ENCODE measurements around the gene SLC22A12.

Gene SLC22A12

GRCh38 chr11:64568041-64568571 is 22.9 kb upstream of the SLC22A12 start:
- Mint-ChIP-seq H3K27me3 (peaks cover 8% of the 10 kb centered on the region), H3K9me3 (no peaks in the 10 kb centered on the region), H3K36me3 (ENCODE audit: low read depth) (no peaks in the 10 kb centered on the region), H3K27ac (no peak overlapping the region), H3K4me1 (ENCODE audit: low read depth) (peaks cover 5% of the 10 kb centered on the region), H3K4me3 (no peak overlapping the region)
- intact Hi-C loops (cut with micrococcal nuclease): no loop called here

DNA sequence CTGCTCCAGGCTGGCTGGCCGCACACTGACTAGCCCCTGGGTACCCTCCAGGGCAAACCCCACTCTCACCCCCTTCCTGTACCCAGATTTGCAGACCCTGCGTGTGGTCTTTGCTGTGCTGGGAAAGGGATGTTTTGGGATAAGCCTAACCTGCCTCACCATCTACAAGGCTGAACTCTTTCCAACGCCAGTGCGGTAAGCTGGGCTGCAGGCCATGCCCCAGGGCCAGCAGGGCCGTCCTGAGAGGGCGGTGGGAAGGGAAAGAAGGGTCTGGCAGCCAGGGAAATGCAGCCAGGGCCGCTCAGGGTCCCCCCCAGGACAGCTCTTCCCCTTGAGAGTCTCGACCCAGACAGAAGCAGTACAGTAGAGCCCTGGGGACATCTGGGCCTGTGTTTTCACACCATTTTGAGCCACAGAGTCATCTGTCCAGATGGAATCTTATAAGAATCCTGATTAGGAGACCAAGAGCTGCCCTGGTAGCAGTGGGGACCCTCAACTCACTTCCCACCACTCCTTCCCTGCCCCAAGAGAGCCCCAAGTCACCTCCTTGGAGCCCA is 22.4 kb upstream of the SLC22A12 start:
- no peaks in the 10 kb centered on the region for H3K36me3 Mint-ChIP-seq (ENCODE audit: low read depth)
- intact Hi-C loops (cut with micrococcal nuclease): no loop called here
- no peaks in the 10 kb centered on the region for H3K9me3 Mint-ChIP-seq
- H3K27me3 Mint-ChIP-seq: peaks cover 8% of the 10 kb centered on the region
- peaks cover 5% of the 10 kb centered on the region for H3K4me1 Mint-ChIP-seq (ENCODE audit: low read depth)
- H3K4me3 Mint-ChIP-seq: no peak overlapping the region
- no peak overlapping the region for H3K27ac Mint-ChIP-seq

DNA sequence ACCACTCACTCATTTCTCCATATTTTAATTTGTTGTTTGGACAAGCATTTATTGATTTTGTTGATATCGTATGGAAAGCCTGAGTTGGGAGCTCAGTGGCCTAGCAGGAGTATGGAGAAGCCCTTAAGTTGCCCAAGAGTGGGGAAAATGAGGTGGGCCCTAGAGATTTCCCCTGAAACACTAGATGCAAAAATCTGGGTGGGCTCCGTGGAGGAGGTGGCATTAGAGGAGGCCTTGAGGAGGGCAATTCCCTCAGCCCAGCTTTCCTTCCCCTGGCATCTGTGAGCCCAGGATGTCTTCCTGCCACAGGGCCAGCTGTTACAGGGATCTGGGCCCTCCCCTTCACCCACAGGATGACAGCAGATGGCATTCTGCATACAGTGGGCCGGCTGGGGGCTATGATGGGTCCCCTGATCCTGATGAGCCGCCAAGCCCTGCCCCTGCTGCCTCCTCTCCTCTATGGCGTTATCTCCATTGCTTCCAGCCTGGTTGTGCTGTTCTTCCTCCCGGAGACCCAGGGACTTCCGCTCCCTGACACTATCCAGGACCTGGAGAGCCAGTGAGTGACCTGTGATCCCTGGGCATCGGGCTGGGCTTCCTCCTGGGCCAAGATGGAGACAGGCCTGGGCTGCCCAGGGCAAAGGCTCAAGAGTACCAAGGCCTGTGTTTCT is 21.6 kb upstream of the SLC22A12 start:
- peaks cover 5% of the 10 kb centered on the region for H3K4me1 Mint-ChIP-seq (ENCODE audit: low read depth)
- no peaks in the 10 kb centered on the region for H3K9me3 Mint-ChIP-seq
- no peak overlapping the region for H3K27ac Mint-ChIP-seq
- H3K36me3 Mint-ChIP-seq (ENCODE audit: low read depth): no peaks in the 10 kb centered on the region
- intact Hi-C loops (cut with micrococcal nuclease): no loop called here
- H3K27me3 Mint-ChIP-seq: peaks cover 8% of the 10 kb centered on the region
- H3K4me3 Mint-ChIP-seq: no peak overlapping the region

GRCh38 chr11:64570341-64570740 is 20.7 kb upstream of the SLC22A12 start:
- Mint-ChIP-seq H3K27me3 (peaks cover 6% of the 10 kb centered on the region), H3K4me1 (ENCODE audit: low read depth) (peaks cover 5% of the 10 kb centered on the region), H3K4me3 (no peak overlapping the region), H3K27ac (no peak overlapping the region), H3K36me3 (ENCODE audit: low read depth) (no peaks in the 10 kb centered on the region), H3K9me3 (no peaks in the 10 kb centered on the region)
- intact Hi-C loops (cut with micrococcal nuclease): no loop called here

- Mint-ChIP-seq H3K36me3 (ENCODE audit: low read depth) (no peaks in the 10 kb centered on the region), H3K27ac (no peak overlapping the region), H3K4me3 (no peak overlapping the region), H3K9me3 (no peaks in the 10 kb centered on the region), H3K4me1 (ENCODE audit: low read depth) (peaks cover 5% of the 10 kb centered on the region), H3K27me3 (peaks cover 6% of the 10 kb centered on the region)
- intact Hi-C loops (cut with micrococcal nuclease): no loop called here
These were observed 20.0 kb upstream of the SLC22A12 start for GRCh38 chr11:64571050-64571409.

GRCh38 chr11:64571410-64572091 is 19.5 kb upstream of the SLC22A12 start:
- Mint-ChIP-seq H3K27me3 (peaks cover 6% of the 10 kb centered on the region), H3K4me1 (ENCODE audit: low read depth) (peaks cover 5% of the 10 kb centered on the region), H3K4me3 (no peak overlapping the region), H3K9me3 (no peaks in the 10 kb centered on the region), H3K27ac (no peak overlapping the region), H3K36me3 (ENCODE audit: low read depth) (no peaks in the 10 kb centered on the region)
- intact Hi-C loops (cut with micrococcal nuclease): no loop called here

- no peak overlapping the region for H3K27ac Mint-ChIP-seq
- peaks cover 6% of the 10 kb centered on the region for H3K27me3 Mint-ChIP-seq
These were observed 18.9 kb upstream of the SLC22A12 start for GRCh38 chr11:64572143-64572542.

GRCh38 chr11:64577202-64577601 is 13.8 kb upstream of the SLC22A12 start:
- no peak overlapping the region for H3K4me3 Mint-ChIP-seq
- intact Hi-C loops (cut with micrococcal nuclease): no loop called here
- no peaks in the 10 kb centered on the region for H3K36me3 Mint-ChIP-seq (ENCODE audit: low read depth)
- no peak overlapping the region for H3K27ac Mint-ChIP-seq
- no peaks in the 10 kb centered on the region for H3K4me1 Mint-ChIP-seq (ENCODE audit: low read depth)
- H3K9me3 Mint-ChIP-seq: no peaks in the 10 kb centered on the region
- peaks cover 3% of the 10 kb centered on the region for H3K27me3 Mint-ChIP-seq

More at GRCh38 chr11:64572143-64572542, 18.9 kb upstream of the SLC22A12 start:
- intact Hi-C loops (cut with micrococcal nuclease): no loop called here
- Mint-ChIP-seq H3K9me3 (no peaks in the 10 kb centered on the region), H3K4me3 (no peak overlapping the region), H3K4me1 (ENCODE audit: low read depth) (peaks cover 5% of the 10 kb centered on the region), H3K36me3 (ENCODE audit: low read depth) (no peaks in the 10 kb centered on the region)

GRCh38 chr11:64580412-64580811 is 10.6 kb upstream of the SLC22A12 start:
- intact Hi-C loops (cut with micrococcal nuclease): no loop called here
- H3K36me3 Mint-ChIP-seq (ENCODE audit: low read depth): no peaks in the 10 kb centered on the region
- no peaks in the 10 kb centered on the region for H3K4me1 Mint-ChIP-seq (ENCODE audit: low read depth)
- peaks cover 6% of the 10 kb centered on the region for H3K27me3 Mint-ChIP-seq
- no peaks in the 10 kb centered on the region for H3K9me3 Mint-ChIP-seq
- no peak overlapping the region for H3K27ac Mint-ChIP-seq
- H3K4me3 Mint-ChIP-seq: no peak overlapping the region

DNA sequence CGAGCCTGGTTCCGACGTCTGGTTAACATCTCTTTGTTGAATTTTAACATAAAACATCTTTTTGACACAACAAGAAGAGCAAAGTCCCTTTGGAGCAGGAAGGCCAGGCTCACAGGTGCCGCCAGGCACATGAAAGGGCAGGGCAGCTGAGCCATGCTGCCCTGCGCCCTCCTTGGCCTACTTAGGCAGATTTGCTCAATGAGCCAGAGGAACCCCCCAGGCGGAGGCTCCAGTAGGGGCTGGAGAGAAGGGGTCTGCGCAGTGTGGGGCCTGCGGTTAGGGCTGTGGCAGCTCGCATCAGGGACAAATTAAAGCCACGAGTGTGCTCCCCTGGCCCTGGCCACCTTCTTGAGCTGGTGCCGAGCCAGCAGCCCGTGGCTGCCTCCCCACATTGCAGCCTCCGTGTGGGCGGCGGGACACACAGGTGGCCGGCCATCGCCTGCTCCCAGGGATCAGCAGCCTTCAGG is 9.9 kb upstream of the SLC22A12 start:
- Mint-ChIP-seq H3K27me3 (peaks cover 7% of the 10 kb centered on the region), H3K27ac (no peak overlapping the region), H3K4me3 (no peak overlapping the region), H3K9me3 (no peaks in the 10 kb centered on the region), H3K36me3 (ENCODE audit: low read depth) (no peaks in the 10 kb centered on the region), H3K4me1 (ENCODE audit: low read depth) (peaks cover under 1% of the 10 kb centered on the region)
- intact Hi-C loops (cut with micrococcal nuclease): no loop called here

- Mint-ChIP-seq H3K9me3 (peaks cover 3% of the 10 kb centered on the region), H3K4me1 (ENCODE audit: low read depth) (peaks cover 7% of the 10 kb centered on the region), H3K27ac (no peak overlapping the region), H3K36me3 (ENCODE audit: low read depth) (no peaks in the 10 kb centered on the region), H3K27me3 (peaks cover 9% of the 10 kb centered on the region), H3K4me3 (no peak overlapping the region)
- intact Hi-C loops (cut with micrococcal nuclease): no loop called here
These were observed 8.1 kb upstream of the SLC22A12 start for GRCh38 chr11:64582885-64583284.

DNA sequence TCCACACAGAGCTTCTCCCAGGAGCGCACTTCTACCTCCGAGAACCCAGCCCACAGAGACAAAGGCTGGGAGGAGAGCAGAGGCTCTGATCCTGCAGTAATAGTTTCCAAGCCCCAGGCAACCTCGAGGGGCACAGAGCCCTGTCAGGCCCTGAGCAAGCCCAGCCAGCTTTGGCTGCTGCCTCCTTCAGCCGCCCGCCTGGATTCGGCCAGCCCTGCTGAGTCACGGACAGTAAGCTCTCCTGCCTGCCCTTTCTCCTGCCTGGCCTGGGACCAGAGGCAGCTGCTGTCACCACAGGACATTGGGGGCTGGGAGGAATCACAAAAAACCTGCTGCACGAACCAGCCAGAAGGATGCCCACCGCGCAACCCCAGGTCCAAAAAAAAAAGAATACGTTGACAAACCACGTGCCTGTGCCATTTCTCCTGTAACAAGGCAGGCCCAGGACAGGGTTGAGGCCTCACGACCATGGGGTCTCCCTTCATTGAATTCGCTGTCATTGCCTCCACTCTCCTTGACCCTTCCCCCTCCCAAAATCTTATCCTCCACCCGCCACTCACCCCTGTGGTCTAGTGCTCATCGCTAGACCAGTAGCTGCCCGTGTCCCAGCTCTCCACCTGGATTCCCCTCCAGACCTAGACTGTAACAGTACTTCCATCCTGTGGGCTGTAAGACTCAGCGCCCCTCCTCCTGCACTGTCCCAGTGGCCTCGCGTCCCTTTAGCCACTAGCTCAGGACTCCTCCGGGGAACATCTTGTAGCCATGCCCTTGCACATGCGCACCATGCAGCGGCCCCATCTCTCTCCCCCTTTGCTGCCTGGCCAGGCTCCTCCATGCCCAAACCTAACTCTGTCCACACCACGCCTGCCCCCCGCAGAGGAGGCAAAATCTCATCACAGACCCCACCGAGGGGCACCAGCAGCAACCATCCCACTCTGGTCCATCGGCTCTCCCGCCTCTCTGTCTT is 7.4 kb upstream of the SLC22A12 start:
- peaks cover 10% of the 10 kb centered on the region for H3K9me3 Mint-ChIP-seq
- no peaks in the 10 kb centered on the region for H3K36me3 Mint-ChIP-seq (ENCODE audit: low read depth)
- intact Hi-C loops (cut with micrococcal nuclease): no loop called here
- H3K27me3 Mint-ChIP-seq: peaks cover 9% of the 10 kb centered on the region
- peaks cover 7% of the 10 kb centered on the region for H3K4me1 Mint-ChIP-seq (ENCODE audit: low read depth)
- H3K27ac Mint-ChIP-seq: no peak overlapping the region
- no peak overlapping the region for H3K4me3 Mint-ChIP-seq

GRCh38 chr11:64585150-64585549 is 5.9 kb upstream of the SLC22A12 start:
- peaks cover 13% of the 10 kb centered on the region for H3K27me3 Mint-ChIP-seq
- no peak overlapping the region for H3K4me3 Mint-ChIP-seq
- intact Hi-C loops (cut with micrococcal nuclease): no loop called here

More at GRCh38 chr11:64585150-64585549, 5.9 kb upstream of the SLC22A12 start:
- H3K9me3 Mint-ChIP-seq: peaks cover 21% of the 10 kb centered on the region
- no peak overlapping the region for H3K27ac Mint-ChIP-seq
- H3K4me1 Mint-ChIP-seq (ENCODE audit: low read depth): peaks cover 7% of the 10 kb centered on the region
- H3K36me3 Mint-ChIP-seq (ENCODE audit: low read depth): no peaks in the 10 kb centered on the region
